ENCODE results near the gene PTH.

Gene PTH

DNA sequence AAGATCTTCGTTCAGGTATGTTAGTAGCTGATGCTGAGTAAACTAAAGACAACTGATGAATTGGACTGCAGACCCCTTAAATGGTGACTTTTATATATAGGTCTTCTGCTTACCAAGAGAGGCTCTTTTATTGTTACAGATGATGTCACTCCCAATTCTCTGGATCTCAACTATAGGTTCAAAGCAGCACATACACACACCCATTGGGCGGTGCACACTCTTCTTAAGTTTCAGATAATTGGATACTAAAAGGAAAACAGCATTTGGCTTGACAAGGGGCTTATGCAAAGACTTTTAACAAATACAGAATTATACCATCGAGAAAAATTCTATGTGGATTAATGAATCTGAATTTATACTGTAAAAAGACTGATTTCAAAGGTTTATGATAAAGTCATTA lies at the start of gene PTH:
TSS of gene PTH (minus strand) at position 69 of the 400 bp plus-strand sequence. CDS start 3,142 bp downstream, outside the sequence.
- DNase-seq (ENCODE audit: low spot score): no peak

DNA sequence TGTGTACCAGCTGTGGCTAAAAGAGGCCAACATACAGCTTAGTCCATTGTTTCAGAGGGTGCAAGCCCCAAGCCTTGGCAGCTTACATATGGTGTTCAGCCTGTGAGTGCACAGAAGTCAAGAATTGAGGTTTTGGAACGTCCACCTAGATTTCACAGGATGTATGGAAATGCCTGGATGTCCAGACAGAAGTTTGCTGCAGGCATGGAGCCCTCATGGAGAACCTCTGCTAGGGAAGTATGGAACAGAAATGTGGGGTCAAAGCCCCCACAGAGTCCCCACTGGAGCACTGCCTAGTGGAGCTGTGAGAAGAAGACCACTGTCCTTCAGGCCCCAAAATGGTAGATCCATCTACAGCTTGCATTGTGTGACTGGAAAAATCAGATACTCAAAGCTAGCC lies 42.2 kb upstream of the PTH start:
- DNase-seq (ENCODE audit: low spot score): no peak

- DNase-seq (ENCODE audit: low spot score): no peak
These were observed 40.0 kb upstream of the PTH start for GRCh38 chr11:13535819-13536218.

- DNase-seq (ENCODE audit: low spot score): no peak
These were observed 38.6 kb upstream of the PTH start for GRCh38 chr11:13534358-13534757.

DNA sequence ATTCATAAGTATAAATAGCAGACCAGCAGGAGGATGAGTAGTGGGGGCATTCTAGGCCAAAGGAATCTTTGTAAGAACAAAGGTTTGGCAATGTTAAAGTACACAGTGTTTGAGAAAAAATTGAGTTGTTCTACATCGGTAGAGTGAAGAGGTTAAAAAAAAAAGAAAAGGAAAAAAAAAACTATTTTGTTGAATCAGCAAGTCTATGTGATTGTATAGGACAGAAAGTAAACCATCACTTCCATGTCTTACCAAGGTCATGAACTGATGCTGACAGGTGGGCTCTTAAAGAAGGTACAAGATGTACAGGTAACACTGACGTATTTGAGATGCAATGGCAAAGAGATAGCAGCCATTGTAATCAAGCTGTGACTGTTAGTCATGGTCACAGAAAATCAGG lies 29.5 kb upstream of the PTH start:
- DNase-seq (ENCODE audit: low spot score): no peak

GRCh38 chr11:13503393-13503792 lies 7.6 kb upstream of the PTH start:
- DNase-seq (ENCODE audit: low spot score): no peak

GRCh38 chr11:13502492-13502891 lies 6.7 kb upstream of the PTH start:
- DNase-seq (ENCODE audit: low spot score): no peak

GRCh38 chr11:13494051-13494450 lies 1.7 kb downstream of the PTH start:
- no peak for DNase-seq (ENCODE audit: low spot score)

- DNase-seq (ENCODE audit: low spot score): peak; percentile 48
These were observed 8.2 kb downstream of the PTH start for GRCh38 chr11:13487661-13488030.

GRCh38 chr11:13486926-13487660 lies 8.7 kb downstream of the PTH start:
- DNase-seq (ENCODE audit: low spot score): peak; percentile 70

DNA sequence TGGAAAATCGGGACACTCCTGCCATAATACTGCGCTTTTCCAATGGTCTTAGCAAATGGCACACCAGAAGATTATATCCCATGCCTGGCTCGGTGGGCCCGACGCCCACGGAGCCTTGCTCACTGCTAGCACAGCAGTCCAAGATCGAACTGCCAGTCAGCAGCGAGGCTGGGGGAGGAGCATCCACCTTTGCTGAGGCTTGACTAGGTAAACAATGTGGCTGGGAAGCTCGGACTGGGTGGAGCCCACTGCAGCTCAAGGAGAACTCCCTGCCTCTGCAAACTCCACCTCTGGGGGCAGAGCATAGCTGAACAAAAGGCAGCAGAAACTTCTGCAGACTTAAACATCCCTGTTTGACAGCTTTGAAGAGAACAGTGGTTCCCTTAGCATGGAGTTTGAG lies 15.6 kb downstream of the PTH start:
- no peak for DNase-seq (ENCODE audit: low spot score)

GRCh38 chr11:13479688-13480087 lies 16.1 kb downstream of the PTH start:
- no peak for DNase-seq (ENCODE audit: low spot score)

- no peak for DNase-seq (ENCODE audit: low spot score)
These were observed 20.7 kb downstream of the PTH start for GRCh38 chr11:13475091-13475490.

DNA sequence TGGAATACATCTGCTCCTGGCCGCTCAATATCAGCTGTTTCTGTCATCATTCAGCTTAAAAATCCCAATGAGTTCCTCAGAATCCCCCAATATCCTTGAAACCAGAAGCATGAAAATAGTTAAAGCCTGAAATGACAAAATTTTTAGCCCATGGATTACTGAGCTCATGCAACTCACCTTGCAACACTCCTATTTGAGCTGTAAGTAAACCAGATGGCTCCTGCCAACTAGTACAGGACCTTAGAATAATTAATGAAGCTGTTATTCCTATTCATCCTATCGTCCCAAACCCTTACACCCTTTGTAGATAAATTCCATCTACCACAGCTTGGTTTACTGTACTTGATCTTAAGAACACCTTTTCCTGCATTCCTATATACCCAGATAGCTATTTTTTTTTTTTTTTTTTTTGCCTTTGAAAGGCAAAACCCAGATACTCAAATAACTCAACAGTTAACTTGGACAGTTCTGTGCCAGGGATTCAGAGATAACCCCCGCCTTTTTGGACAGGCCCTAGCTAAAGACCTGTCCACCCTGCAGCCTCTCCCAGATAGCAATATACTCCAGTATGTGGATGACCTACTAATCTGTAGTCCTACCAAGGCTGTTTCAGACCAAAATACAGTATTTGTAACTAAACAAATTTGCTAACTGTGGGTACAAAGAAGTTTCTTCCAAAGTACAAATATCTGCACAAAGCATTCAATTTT lies 22.6 kb downstream of the PTH start:
- no peak for DNase-seq (ENCODE audit: low spot score)

DNA sequence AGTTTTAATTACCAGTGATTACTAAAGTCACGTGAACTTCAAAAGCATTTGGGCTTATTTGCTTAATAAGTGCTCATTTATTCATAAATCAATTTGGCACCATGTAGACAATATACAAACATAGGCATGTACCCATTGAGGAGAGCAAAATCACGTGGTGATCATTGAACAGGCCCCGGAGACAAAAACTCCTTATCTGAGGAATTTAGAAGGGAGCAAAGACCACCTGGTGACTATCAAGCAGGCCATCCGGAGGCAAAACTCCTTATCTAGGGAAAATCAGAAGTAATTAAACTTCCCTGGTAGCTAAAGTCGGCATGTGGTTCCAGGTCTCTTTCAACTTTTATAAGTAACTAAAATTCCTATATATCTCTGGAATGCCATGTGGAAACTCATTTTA lies 27.0 kb downstream of the PTH start:
- no peak for DNase-seq (ENCODE audit: low spot score)

DNA sequence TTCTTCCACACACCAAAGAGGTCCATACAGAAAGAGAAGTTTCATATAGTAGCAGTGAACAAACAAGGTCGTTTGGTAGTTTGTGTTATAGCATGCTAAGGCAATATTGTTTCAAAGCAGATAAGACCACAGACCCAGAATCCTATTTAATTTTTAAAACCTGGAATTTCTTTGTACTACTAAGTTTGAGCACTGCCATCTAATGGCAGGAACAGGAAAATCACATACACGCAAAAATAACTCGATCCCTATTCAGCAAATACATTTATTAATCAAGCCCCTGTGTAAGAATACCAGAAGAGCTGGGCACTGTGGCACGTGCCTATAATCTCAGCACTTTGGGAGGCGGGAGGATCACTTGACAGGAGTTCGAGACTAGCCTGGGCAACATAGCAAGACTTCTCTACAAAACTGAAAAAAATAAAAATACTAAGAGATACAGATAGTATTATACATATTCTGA lies 29.9 kb downstream of the PTH start:
- peak; percentile 35 for DNase-seq (ENCODE audit: low spot score)

DNA sequence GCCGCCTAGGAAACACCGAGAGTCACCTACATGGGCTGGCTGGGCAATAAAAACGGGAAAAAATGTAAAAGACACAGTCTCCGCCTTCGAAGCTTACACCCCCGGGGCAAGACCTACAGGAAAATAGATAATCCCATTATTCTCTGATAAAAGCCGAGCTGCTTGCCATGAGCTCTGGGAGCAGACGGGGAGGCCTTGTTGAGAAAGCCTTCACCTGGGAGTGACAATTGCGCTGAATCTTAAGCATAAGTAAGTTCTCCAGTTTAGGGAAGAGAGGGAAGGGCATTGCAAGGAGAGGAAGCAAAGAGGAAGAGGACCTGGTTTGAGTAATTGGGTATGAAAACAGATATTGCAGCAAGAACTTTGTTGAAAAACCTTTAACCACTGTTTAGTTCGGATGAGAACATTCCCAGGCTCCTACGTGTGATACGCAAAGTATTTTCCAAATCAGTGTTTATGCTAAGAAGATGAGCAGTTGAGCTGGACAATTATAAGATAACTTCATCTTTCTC lies 32.0 kb downstream of the PTH start:
- DNase-seq (ENCODE audit: low spot score): no peak

- DNase-seq (ENCODE audit: low spot score): peak; percentile 95
These were observed 32.7 kb downstream of the PTH start, which contains the start of gene BTBD10 for GRCh38 chr11:13462901-13463778. Gene BTBD10, minus strand, starts transcription at chr11:13463222. Its CDS starts 18,098 bp downstream, at chr11:13445124.

DNA sequence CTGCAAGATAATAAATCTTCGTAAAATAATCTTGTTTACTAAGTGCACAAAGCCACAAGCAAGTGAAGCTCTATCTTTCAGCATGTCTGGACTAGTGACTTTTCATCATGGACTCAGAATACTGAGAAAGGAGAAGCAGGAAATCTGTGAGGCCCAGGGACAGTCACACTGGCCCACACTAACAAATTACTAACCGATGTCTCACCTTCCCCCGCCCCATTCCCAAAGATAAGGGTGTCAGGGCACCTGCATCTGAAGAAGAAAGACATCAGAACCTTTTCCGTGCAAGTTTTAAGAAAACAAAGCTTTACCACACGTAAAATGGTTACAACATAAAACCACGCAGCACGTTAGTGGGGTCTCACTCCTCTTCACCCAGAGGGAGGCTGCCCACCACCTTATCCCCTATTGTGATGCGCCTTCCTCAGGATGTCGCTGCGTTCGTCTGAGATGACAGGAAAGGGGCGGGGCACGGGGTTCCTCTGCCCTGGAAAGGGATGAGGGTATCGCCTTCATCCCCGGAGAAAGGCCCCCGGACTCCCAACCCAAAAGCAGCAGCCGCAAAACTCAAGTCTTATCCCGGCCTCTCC lies 33.4 kb downstream of the PTH start:
- peak; percentile 42 for DNase-seq (ENCODE audit: low spot score)

GRCh38 chr11:13461291-13461690 lies 34.5 kb downstream of the PTH start:
- DNase-seq (ENCODE audit: low spot score): no peak

- no peak for DNase-seq (ENCODE audit: low spot score)
These were observed 44.9 kb downstream of the PTH start for GRCh38 chr11:13450832-13451397.

DNA sequence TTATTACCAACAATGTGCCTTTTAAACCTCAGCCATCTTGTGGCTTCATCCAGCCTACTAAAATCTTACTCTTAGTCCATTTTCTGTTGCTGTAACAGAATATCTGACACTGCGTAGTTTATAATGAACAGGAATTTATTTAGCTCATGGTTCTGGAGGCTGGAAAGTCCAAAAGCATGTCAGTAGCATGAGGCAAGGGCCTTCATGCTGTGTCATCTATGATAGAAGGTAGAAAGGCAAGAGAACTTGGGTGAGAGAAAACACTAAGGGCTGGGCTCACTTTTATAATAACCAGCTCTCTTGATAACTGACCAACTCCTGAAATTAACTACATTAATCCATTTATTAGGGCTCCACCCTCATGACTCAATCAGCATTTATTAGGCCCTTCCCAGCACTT lies 46.3 kb downstream of the PTH start:
- DNase-seq (ENCODE audit: low spot score): no peak
